T-helper 2 cell (primary cell): ENCODE results near the gene HGFAC.
"Not testable (repeated sequence)": the region's sequence is repeated elsewhere in the genome, so short reads cannot be mapped to it uniquely, and the experiment has no call there.

Experiments
- DNase-seq, 5 experiments: peaks; one replicate each; pipeline versions ENCODE4 v3.0.0 to v3.0.0-alpha.2; 2012 to 2022

Gene HGFAC

DNA sequence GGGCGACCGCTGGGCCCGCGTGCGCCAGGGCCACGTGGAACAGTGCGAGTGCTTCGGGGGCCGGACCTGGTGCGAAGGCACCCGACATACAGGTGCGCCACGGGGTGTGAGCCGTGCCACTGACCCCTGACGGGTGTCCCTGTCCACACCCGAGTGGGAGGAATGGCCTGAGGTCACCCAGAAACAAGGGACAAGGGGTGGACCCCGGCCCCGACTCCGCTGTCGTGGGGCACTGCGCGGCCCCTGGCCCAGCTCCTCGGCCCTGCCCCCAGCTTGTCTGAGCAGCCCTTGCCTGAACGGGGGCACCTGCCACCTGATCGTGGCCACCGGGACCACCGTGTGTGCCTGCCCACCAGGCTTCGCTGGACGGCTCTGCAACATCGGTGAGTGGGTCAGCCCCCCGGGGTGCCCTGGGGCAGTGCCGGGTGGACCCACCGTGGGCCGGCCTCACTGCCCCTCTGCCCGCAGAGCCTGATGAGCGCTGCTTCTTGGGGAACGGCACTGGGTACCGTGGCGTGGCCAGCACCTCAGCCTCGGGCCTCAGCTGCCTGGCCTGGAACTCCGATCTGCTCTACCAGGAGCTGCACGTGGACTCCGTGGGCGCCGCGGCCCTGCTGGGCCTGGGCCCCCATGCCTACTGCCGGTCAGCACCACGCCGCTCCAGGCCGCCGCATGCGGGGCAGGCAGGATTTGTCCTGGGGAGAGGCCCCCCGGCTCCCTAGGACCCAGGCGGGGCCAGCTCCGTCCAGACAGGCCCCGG lies 2.8 kb downstream of the HGFAC start:
- no peak for DNase-seq

DNA sequence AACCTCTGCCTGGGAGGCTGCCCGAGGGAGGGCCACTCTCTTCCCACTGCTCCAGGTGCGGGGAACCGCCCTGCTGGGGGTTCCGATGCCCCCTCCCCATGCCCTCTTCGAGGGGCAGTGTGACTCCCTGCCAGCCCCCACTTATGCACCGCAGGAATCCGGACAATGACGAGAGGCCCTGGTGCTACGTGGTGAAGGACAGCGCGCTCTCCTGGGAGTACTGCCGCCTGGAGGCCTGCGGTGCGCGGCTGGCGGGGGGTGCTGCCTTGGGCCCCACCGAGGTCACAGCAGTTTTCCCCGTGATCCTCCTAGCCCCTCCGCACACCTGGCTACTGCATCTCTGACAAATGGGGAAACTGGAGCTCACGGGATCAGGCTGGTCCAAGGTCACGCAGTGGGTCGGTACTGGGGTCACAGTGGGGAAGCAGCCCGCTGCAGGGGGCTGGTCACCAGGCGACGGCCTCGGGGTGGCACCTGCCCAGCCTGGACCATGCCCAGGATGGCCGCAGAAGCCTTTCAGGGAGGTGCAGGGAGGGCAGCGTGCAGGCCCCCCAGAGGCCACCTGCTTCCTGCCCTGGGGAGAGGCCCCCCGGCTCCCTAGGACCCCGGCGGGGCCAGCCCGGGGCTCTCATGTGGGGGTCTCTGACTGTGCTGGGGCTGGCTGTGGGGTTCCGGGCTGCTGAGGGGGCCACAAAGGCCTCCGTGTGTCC lies 3.5 kb downstream of the HGFAC start:
- DNase-seq: no peak

DNA sequence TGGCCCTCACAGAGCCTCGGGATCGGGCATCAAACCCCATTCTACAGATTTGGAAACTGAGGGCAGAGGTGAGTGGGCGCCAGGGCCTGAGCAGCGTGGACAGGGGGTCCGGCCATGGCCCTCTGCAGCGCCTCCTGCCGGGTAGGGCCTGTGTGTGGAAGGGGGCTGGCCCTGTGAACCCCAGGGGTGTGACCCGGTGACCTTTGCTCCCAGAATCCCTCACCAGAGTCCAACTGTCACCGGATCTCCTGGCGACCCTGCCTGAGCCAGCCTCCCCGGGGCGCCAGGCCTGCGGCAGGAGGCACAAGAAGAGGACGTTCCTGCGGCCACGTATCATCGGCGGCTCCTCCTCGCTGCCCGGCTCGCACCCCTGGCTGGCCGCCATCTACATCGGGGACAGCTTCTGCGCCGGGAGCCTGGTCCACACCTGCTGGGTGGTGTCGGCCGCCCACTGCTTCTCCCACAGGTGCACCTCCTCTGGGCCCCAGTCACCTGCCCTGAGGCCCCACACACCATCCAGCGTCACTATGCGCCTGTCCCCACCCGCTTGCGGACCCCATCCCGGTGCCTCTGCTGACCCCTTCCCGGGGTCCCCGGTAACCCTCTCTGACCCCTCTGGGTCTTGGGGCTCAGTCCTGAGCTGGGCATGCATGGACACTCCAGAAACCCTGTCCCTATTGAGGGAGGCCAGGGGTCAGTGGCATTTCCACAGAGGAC lies 4.2 kb downstream of the HGFAC start:
- DNase-seq: no peak

DNA sequence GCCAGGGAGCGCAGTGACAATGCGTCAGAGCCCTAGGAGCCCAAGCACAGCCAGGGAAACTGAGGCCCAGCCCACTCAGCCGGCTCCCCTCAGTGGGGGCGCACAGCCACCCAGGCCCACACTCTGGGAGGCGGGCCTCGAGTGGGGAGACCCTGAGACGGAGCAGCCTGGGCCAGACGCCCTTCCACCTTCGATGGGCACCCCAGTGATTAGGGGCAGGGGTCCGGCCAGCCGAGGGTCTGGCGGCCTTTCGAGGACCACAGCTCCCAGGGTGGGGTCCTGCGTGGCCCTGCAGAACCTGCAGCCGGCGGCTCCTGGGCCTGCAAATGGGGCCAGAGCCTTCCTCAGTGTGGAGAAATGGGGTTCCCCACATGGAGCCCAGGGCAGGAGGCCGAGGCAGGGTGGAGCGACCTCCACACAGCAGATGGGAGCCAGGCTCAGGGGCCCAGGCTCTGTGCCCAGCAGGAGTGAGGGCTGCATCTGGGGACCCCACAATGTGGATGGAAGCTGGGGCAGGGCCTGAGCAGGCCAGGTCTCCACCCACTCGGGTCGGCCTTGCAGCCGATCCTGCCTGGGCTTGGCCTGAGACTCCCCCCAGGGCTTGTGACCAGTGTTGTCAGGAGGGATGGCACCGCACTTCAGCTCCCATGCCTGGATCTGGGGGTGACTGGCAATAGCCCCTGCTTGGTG lies 5.0 kb downstream of the HGFAC start:
- no peak for DNase-seq

DNA sequence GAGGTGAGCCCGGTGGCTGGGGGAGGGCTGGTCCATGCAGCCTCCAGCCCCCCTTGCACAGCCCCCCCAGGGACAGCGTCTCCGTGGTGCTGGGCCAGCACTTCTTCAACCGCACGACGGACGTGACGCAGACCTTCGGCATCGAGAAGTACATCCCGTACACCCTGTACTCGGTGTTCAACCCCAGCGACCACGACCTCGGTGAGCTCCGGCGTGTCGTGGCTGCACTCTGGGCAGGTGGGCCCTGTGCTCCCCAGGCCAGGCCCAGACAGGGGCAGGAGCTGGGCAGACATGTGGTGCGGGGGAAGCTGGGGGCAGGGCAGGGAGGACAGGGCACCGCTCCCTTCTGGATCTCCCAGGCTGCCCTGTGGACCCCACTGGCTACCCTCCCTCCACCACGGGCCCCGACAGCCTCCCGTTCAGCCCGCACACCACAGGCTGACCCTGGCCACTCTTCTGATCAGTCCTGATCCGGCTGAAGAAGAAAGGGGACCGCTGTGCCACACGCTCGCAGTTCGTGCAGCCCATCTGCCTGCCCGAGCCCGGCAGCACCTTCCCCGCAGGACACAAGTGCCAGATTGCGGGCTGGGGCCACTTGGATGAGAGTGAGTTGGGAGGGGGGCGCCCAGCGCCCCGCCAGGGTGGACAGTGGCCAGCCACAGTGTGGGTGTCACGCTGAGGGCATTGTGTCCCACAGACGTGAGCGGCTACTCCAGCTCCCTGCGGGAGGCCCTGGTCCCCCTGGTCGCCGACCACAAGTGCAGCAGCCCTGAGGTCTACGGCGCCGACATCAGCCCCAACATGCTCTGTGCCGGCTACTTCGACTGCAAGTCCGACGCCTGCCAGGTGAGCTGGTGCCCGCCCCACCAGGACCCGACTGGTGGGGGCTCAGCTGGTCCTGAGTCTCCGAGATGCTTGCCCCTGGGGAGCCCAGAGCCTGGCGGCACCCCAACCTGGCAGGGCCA lies 5.9 kb downstream of the HGFAC start:
- no peak for DNase-seq

DNA sequence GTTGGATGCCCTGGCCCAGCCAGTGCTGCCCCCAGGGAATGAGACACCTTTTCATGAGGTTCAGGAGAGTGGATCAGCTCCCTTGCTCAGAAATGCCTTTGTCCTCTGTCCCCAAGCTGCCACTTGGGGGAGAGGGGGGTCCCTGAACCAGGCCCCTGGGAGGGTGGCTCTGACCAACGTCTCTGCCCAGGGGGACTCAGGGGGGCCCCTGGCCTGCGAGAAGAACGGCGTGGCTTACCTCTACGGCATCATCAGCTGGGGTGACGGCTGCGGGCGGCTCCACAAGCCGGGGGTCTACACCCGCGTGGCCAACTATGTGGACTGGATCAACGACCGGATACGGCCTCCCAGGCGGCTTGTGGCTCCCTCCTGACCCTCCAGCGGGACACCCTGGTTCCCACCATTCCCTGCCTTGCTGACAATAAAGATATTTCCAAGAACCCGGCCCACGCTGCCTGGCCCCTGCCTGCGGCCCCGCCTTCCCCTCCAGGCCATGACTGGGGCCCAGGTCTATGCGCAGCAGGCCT lies 7.3 kb downstream of the HGFAC start:
- no peak for DNase-seq

DNA sequence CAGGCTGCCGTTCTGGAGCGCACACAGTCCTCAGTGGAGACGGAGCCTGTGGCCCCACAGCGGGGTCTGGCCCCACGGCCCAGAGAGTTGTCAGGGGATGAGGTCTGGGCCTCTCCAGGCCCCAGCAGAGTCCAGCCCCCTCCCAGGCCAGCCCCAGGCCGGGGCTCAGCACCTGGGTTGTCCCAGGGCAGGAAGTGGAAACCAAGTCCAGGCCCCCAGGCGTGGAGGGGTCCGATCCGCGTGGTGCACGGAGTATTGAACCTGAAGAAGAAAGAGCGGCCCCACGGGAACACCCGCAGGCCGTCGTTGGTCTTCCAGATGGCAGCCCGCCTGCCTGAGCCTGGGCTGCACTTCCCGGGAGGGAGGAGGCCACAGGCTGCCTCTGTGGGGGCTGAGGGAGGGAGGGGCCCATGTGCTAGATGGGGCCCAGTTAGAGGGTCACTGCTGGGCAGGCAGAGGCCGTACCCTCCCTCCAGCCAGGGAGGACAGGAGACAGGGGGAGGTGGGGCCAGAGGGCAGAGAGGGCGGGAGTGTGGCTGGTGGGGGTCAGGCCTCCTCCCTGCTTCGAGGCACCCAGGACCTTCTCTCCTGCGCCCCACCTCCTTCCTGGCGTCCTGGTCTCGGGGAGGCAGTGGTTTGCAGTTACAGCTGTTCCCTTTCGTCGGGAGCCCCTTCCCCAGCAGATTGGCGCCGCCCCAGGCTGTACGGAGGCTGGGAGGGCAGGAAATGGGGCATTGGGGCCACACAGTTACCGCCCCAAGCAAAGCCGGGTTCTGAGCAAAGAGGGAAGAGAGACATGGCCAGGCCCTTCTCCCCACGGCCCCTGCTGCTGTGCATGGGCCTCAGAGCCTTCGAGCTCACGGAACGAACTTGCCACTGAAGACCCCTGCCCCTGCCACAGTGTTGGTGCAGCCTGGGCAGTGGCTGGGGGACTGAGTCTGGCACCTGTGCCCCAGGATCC lies 8.1 kb downstream of the HGFAC start:
- DNase-seq: no peak

DNA sequence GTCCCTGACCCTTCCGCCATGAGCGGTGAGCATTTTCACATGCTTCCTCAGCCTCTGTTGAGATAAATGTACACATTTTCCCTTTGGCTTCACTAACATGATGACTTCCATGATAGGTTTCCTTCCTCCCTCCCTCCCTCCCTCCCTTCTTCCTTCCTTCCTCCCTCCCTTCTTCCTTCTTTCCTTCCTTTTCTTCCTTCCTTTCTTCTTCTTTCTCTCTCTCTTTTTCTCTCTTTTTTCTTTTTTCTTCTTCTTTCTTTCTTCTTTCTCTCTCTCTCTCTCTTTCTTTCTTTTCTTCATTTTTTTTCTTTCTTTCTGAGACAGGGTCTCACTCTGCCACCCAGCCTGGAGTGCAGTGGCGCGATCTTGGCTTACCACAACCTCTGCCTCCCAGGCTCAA lies 8.9 kb downstream of the HGFAC start:
- no peak for DNase-seq

DNA sequence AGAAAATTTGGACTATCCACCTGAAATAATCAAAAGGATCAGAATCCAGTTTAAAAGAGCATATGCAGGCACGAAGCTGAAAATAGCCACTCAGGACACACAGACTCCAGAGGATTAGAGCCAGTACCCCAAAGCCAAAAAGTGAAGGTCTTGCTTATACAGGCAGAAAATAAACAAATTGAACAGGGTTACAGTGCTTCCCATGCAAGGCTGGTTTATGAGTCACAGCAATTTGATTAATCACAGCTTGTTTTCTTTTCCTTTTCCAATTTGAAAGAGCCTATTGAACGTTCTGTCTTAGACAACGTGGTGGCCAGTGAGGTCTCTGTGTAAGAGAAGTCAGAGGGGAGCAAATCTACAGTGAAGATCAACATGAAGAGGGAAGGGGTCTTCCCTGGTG lies 10.2 kb downstream of the HGFAC start:
- no peak for DNase-seq

DNA sequence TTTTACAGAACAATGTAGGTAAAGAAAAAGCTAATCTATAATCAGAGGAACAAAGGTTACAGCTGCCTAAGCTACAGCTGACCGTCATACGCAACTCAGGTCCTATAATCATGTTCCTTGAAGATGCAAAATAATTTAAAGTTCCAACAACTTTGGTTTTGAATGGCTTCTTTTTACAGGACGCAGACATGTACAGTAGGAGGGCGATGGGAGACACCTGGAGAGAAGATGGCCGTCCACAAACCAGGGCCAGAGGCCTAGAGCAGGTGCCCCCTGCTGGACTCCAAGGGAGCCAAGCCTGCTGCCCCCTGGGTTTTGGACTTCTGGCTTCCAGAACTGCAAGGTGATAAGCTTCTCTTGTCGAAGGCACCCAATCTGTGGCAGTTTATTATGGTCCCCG lies 10.6 kb downstream of the HGFAC start:
- no peak for DNase-seq

DNA sequence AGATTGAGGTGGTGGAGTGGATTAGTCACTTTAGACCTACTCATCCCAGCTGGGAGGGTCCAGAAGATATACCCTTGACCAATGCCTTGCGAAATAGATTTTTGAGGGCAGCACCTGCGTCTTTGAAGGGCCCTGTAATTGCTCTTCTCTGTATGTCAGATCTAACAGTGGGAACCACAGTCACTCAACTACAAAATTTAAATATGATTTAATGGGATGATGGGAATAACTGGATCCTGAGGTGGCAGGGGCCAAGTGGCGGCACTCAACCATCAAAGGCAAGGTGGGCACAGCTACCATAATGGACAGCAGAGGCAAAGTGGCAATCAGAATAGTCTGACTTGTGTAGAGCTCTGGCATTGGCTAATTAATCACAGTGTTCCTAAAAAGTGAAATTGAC lies 13.8 kb downstream of the HGFAC start:
- not testable (repeated sequence) for DNase-seq

DNA sequence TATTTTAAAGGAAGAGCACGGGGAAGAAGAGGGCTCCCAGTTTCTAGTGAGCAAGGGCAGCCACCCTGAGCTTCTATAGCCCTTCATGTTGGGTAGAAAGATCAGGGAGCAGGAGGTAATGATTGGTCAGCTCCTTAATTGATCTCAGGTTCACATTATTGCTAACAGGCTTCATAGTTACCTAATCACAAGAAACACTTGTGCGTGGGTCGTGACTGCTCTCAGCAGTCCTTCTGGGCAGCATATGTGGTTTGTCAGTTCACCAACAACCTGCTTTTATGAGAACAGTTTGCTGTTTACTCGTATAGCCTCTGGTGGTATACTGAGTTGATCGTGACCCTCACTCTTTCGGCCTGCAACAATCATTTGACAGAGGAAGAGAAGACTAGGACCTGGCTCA lies 16.6 kb downstream of the HGFAC start:
- no peak for DNase-seq

DNA sequence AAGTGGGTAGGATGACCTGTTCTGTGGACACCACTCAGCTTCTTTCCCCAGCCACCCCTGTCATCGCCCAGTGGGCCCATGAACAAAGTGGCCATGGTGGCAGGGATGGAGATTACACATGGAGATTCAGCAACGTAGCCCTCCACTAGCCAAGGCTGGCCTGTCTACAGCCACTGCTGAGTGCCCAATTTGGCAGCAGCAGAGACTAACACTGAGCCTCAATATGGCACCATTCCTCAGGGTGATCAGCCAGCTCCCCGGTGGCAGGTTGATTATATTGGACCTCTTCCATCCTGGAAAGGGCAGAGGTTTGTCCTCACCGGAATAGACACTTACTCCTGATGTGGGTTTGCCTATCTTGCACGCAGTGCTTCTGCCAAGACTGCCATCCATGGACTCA lies 17.4 kb downstream of the HGFAC start:
- not testable (repeated sequence) for DNase-seq

DNA sequence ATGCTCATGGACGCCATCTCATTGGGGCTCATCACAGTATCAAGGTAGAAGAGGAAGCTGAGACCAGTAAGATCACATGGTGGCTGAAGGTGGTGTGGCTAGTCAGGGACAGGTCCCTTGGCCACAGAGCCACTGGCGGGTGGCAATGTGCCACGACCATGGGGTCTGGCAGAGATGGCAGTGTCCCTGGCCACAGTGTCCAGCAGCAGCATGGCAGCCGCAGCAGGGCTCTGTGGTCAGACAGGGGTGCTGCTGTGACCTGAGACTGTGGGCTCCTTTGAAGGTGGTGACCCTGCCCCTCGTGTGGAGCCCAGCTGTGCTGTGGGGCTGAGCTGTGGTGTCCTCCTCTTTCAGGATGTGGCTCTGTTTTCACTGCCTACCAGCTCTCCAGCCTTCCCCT lies 19.2 kb downstream of the HGFAC start:
- DNase-seq: no peak

DNA sequence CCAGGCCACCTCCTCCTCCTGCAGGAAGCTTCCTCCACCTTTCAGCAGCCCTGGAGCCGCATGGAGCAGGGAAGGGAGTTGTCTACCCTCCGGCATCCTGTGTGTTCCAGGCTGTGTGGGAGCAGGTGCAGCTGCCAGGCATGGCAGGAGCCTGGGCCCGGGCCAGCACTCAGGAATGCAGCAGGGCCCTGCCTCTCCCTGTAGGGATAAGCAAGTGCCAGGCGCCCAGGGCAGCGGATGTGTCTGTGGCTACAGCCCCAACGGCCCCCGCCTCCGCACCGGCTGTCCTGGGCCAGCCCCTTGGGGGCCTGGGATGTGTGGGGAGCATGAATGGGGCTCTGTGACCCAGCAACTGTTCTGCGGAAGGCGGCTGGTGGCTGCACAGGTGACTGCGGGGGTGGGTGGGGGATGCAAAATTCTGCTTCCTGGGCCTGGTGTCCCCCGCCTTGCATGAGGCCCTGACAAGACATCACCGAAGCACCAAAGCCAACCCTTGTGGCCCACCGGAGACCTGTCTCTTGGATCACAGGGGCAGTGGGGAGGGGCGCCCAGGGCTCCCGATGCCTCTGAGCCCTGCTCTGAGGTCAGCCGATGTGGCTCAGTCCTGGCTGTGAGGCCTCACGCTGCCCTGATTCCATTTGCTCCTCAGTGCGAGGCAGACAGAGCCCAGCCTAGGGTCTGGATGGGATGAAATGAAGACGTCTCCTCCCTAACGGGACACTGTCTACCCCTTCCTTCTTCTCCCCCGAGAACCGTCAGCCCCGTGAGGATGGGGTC lies 19.9 kb downstream of the HGFAC start:
- DNase-seq: no peak

DNA sequence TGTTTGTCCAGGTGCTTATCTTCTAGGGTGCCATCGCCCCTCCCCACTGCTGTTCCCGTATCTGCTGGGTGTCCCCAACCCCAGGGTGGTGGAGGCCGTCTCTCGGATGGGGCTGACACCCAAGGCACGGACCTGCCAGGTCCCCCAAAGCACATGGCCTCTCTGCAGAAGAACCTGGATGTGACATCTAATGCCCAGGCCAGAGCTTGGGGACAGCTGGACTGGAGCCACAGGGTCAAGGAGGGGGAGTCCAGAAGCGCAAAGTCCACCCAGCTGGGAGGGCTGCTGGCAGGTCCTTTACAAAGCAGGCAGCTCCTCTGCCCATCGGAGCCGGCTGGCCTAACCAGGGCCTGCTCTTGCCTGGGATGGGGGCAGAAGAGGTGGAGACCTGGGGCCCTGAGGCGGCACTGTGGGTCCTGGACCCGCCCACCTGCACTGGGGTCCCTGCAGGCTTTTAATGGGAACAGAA lies 20.6 kb downstream of the HGFAC start:
- DNase-seq: no peak

DNA sequence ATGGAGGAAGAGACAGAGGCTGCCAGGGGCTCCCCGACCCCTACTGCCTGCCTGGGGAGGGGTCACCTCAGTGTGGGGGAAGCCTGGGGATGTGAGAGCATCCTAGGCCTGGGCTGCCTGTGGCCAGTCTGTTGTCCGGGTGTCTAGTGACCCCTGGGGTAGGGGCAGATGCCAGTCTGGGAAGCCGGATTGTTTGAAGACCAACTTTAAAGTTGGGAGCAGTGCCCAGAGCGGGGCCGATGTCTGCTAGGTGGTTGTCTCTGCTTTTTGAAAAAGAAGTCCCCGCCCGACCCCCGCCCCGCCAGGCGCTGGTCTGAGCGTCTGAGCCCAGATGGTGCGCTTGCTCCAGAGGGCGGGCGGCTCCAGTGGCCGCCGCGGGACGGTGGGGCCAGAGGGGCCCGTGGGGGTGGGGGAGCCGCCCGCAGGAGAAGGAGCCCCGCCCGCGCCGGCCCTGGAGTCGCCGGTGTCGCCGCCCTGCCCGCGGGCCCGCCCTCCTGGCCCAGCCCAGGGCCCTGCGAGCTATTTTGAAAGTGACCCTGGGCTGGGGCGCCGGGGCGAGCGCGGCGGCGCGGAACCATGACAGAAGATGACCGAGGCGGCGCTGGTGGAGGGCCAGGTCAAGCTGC lies 21.1 kb downstream of the HGFAC start, which contains the start of gene DOK7:
Gene DOK7, plus strand, starts transcription at position 517 of the 626 bp plus-strand sequence. Its CDS starts 70 bp downstream, at position 587.
- DNase-seq: no peak

DNA sequence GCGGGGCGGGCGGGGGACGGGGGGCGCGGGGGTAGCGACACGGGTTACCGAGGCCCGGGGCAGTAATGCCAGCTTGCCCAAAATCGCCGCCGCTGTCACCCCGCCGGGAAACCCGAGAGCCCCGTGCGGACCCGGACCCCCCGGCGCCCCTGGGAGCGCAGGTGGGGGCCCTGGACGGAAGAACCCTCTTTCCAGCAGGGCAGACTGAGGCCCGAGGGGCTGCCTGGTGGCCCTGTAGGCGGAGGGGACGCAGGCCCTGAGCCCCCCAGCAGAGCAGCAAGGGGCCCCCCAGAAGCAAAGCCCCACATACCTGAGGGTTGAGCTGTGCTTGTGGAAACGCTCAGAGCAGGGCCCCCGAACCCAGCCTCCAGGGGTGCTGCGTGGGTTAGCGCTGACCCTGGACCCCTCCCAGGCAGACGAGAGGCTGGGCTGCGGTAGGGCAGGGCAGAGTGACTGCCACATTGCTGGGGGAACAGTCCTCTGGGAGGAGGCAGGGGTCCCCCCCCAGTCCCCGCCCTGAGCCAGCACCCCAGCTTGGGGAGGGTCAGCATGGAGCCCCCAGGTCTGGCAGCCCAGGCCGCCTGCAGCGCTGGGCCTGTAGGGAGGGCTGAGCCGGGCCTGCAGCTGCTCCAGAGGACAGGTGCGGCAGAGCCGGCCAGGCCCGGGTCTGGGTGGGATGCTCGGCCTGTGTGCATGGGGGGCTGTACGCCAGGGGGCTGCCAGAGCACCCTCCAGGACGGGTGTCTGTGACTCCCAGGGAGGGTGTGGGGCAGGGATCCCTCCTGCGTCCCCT lies 22.0 kb downstream of the HGFAC start:
- DNase-seq: no peak
